IPS DF 4.7 (cell line): ENCODE data around the gene HCN4.
"Not testable (repeated sequence)": the region's sequence is repeated elsewhere in the genome, so short reads cannot be mapped to it uniquely, and the experiment has no call there.

Source experiments
- DNase-seq: peaks from one replicate; pipeline ENCODE4 v3.0.0-alpha.2; 2013; ENCODE audit warnings: low spot score; ENCODE audit errors: extremely low read depth

Gene HCN4

GRCh38 chr15:73326157-73326556 is 42.6 kb downstream of the HCN4 start:
- DNase-seq, result no peak

GRCh38 chr15:73325191-73325861 is 43.4 kb downstream of the HCN4 start:
- no peak for DNase-seq

- no peak for DNase-seq
These were observed 44.1 kb downstream of the HCN4 start for GRCh38 chr15:73324496-73325170.

DNA sequence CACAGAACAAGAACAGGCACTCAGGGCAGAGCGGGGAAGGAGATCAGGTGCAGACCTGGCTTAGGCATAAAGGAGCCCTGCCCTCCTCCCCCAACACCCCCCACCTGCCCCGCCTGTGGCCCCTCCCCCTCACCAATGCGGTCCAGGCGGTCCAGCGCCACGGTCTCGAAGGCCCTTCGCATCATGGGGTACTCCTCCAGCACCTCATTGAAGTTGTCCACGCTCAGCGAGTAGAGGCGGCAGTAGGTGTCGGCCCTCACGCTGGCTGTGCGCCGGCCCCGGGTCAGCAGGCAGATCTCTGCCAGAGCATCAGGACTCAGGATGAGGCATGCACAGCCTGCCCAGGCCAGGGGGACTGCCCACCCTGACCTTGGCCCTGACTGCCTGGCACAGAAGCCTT is 44.8 kb downstream of the HCN4 start:
- DNase-seq, result no peak

GRCh38 chr15:73323374-73323955 is 45.3 kb downstream of the HCN4 start:
- no peak for DNase-seq

GRCh38 chr15:73322665-73323373 is 45.9 kb downstream of the HCN4 start:
- DNase-seq, result no peak

GRCh38 chr15:73321496-73322450 is 47.0 kb downstream of the HCN4 start:
- no peak for DNase-seq

GRCh38 chr15:73320619-73321180 is 48.1 kb downstream of the HCN4 start:
- DNase-seq, result no peak

DNA sequence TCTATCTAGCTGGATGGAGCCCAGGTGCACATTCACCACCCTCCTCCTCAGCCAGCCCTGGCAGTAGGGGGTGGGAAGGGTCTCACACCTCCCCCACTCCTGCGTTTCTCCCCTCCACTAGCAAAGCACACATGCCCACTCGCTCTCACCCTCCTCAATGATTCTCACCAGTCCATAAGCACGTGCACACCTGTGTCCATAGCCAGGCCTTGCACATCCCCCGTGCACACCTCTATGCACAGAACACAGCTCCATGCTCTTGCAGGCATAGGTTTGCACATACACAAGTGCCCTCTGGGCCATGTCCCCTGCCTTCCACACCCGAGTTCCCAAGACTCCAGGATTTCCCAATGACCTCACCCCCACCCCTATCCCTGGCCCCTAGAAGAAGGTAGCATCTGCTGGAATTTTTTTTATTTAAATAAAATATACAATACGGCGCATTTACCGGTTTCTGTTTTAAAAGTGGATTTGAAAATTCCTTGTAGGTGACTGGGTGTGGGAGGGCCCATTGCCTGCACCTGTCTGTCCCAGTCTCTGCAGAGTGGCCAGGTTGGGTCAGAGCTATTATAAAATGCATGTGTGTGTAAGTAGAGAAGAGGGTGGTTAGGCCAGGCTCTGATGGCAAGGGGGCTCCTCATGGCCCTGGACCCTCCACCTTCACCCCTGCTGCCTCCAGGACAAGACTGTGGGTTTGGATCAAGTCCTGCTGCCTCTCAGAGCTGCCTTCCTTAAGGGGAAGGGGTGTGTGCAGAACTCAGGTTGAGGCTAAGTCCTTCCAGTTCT is 49.1 kb downstream of the HCN4 start:
- DNase-seq, result no peak

DNA sequence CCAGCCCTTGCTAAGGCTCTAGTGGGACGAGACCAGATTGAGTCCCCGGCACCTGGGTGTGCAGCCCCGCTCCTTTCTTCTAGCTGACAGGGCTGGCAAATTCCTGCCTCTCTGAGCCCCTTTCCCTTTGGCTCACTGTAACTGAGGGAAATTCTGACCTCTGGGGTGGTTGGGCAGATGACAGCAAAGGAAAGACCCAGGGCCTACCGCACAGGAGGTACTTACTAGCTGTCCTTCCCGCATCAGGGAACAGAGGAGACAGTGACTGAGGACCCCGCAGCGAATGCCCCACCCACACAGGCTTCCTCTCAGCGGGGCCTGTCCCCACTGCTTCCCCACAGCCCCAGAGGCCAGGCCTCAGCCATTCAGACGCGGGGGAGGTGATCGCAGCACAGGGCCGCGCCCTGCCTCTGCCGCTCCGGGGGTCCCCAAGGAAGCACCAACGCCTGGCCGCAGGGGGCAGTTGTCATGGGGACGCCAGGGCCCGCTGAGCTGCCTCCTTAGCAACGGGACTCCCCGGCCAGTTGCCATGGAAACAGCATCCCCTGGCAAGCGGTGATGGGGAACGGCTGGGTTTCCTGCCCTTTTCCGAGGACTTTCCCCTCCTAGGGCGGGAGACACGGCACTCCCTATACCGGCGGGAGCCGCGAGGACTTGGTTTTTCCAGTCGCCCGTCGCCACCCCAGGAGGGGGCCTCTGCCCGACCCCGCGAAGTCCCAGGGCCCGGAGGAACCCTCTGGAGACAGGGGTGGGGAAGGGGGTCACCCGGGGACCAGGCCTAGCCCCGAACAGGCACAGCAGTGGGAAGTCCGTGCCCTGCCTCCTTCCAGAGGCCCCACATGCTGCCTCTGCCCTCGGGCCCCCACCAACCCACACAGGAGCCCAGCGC is 50.1 kb downstream of the HCN4 start:
- no peak for DNase-seq

DNA sequence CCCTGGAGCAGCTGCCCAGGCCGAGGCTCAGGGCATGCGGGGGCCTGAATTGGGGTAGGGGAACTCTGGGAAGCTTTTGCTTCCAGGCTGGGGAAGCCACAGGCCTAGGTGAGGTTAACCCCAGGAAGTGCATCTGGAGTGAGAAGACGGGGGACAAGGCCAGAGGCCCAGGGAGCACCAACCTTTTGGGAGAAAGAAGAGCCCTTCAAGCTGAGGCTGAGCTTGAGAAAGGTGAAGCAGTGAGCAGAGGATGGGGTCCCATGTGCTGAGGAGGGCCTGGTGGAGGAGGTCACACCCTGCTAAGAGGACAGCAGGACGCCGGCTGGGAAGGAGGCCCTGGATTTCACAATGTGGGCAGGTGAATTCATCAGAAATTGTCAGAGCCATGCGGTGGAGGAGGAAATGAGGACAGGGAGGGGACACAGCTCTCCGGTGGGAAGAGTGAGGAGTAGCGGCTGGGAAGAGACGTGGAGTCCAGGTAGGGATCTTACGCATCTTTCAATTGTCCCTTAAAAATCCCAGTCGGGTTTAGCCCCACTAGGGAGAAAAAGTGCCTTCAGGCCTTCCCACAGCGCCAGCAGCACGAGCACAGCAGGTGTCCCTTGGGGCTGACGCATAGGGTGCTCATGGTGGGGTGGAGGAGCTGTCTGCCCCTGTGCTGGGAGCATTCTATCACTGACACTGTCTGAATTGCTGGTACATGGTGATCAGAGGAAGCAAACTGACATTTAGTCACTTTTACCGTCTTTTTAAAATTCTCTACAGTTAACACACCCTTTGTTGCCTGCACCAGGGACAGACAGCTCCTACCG is 50.9 kb downstream of the HCN4 start:
- no peak for DNase-seq

DNA sequence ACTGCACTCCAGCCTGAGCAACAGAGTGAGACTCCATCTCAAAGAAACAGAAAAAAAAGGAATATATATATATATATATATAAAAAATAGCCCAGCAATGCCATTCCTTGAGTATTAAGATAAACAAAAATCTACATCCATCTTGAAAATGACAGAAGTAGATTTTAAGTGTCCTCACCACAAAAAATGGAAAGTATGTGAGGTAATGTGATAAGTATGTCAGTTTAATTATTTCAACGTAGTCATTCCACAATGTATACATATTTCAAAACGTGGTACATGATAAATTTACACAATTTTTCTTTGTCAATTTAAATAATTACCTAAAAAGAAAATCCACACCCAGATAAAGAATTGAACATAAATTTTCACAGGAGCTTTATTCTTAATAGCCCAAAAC is 54.9 kb downstream of the HCN4 start:
- no peak for DNase-seq

DNA sequence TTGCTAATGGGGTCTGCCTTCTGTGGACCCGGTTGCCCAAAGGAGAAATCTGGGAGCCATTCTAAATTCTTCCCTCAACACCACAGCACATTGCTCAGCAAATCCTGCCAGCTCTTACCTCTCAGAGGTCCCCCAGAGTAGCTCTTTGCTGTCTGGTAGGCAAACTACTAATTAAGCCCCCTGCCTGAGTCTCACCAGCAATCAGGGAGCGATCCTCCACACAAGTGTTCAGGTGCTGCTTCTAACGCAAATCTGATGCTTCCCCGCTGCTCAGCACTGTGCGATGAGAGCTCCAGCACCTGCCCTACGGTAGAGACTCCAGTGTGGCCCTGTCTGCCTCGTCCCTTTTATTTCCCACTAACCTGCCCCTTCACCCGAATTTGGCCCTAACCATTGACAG is 60.5 kb downstream of the HCN4 start:
- no peak for DNase-seq

- peak; percentile 53 for DNase-seq
These were observed 63.2 kb downstream of the HCN4 start for GRCh38 chr15:73305331-73306211.

- no peak for DNase-seq
These were observed 65.1 kb downstream of the HCN4 start for GRCh38 chr15:73303636-73304035.

DNA sequence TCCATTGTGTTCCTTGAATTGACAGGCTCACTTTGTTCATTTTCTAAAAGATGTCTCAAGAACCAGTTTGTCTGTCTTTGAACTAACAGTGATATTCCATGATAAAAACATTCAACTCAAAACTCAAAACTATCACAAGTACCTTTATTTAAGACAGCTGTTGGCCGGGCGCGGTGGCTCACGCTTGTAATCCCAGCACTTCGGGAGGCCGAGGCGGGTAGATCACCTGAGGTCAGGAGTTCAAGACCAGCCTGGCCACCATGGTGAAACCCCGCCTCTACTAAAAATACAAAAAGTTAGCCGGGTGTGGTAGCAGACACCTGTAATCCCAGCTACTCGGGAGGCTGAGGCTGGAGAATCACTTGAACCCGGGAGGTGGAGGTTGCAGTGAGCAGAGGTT is 68.5 kb downstream of the HCN4 start:
- DNase-seq, result not testable (repeated sequence)
